Epithelial cell of proximal tubule (primary cell): ENCODE data around the gene PRKAR1A. TPM values are rescaled to one million over a fixed set of nuclear protein-coding genes. Genes with fewer than 3 reads are reported as not detected.

Experiments
- DNase-seq: peaks from one replicate; pipeline ENCODE4 v3.0.0-alpha.2; 2011; ENCODE audit warnings: low read depth
- H3K4me3 ChIP-seq: 2 replicates; pipeline ENCODE4 v1.5.1; 2011; ENCODE audit warnings: low read depth, mild to moderate bottlenecking, low read length
- CTCF ChIP-seq: conservative IDR thresholded peaks from 2 replicates; pipeline ENCODE4 v1.5.1; 2012; ENCODE audit warnings: low read depth, mild to moderate bottlenecking, low read length
- total RNA-seq: library from RNA; depleted of rRNA; stranded (reverse); fragments of >200 nt; gene quantifications from 2 replicates; pipeline ENCODE4 v1.2.3, GENCODE V29; 2015

The PRKAR1A gene
- total RNA-seq, result 131 and 157 TPM in 2 replicates

GRCh38 chr17:68512247-68512959 is at the start of gene PRKAR1A:
Gene PRKAR1A, plus strand, starts transcription at chr17:68512430. Its CDS starts 2,970 bp downstream, at chr17:68515400.
- TF ChIP-seq CTCF, result no peak
- peak within 1 kb of the TSS; percentile 86 for H3K4me3 ChIP-seq
- DNase-seq, result peak; percentile 48

- TF ChIP-seq CTCF, result no peak
- no peak overlapping the region for H3K4me3 ChIP-seq
- no peak for DNase-seq
Measured at GRCh38 chr17:68463211-68464019, 48.8 kb upstream of the PRKAR1A start.

GRCh38 chr17:68468334-68468733 is 43.9 kb upstream of the PRKAR1A start:
- H3K4me3 ChIP-seq, result no peak overlapping the region
- no peak for DNase-seq
- TF ChIP-seq CTCF, result no peak

- H3K4me3 ChIP-seq, result no peak overlapping the region
- TF ChIP-seq CTCF, result no peak
- DNase-seq, result no peak
Measured at GRCh38 chr17:68468788-68469187, 43.4 kb upstream of the PRKAR1A start.

GRCh38 chr17:68470961-68471360 is 41.3 kb upstream of the PRKAR1A start:
- TF ChIP-seq CTCF, result no peak
- DNase-seq, result no peak
- no peak overlapping the region for H3K4me3 ChIP-seq

- H3K4me3 ChIP-seq, result no peak overlapping the region
- no peak for DNase-seq
- no peak for TF ChIP-seq CTCF
Measured at GRCh38 chr17:68480885-68481284, 31.3 kb upstream of the PRKAR1A start.
